Kidney epithelial cell (primary cell): ENCODE data around the gene DDX23. TPM values are rescaled to one million over a fixed set of nuclear protein-coding genes. Genes with fewer than 3 reads are reported as not detected.
"Not testable (repeated sequence)": the region's sequence is repeated elsewhere in the genome, so short reads cannot be mapped to it uniquely, and the experiment has no call there.

Experiments
- DNase-seq: peaks from one replicate; pipeline ENCODE4 v3.0.0-alpha.2; 2010; ENCODE audit warnings: low read depth
- H3K27me3 ChIP-seq: 2 replicates; pipeline ENCODE4 v1.6.0; 2011; ENCODE audit warnings: low read length; ENCODE audit not compliant: control insufficient read depth, insufficient read depth
- H3K36me3 ChIP-seq: 2 replicates; pipeline ENCODE4 v1.5.1; 2011; ENCODE audit warnings: low read length; ENCODE audit not compliant: control insufficient read depth, insufficient read depth
- H3K4me3 ChIP-seq: 2 replicates; pipeline ENCODE4 v1.5.1; 2011; ENCODE audit warnings: low read depth, mild to moderate bottlenecking, control low read depth, low read length
- CTCF ChIP-seq: IDR thresholded peaks from 2 replicates; pipeline ENCODE4 v1.5.1; 2011; ENCODE audit warnings: mild to moderate bottlenecking, moderate library complexity, low read length, control low read depth, inconsistent platforms; ENCODE audit not compliant: insufficient read depth, poor library complexity, severe bottlenecking
- total RNA-seq: library from RNA; depleted of rRNA; stranded (reverse); fragments of >200 nt; gene quantifications from 2 replicates; pipeline ENCODE4 v1.2.3, GENCODE V29; 2015

Gene DDX23
- total RNA-seq, 1 donor from 2014 or later, result 65.1 TPM

GRCh38 chr12:48854488-48854887, 2.5 kb upstream of the DDX23 start:
- Histone ChIP-seq H3K4me3 (no peak overlapping the region), H3K27me3 (no peaks in the 10 kb centered on the region), H3K36me3 (no peaks in the 10 kb centered on the region)
- DNase-seq, result no peak
- no peak for TF ChIP-seq CTCF

- Histone ChIP-seq H3K4me3 (peak overlapping the region; percentile 73), H3K27me3 (no peaks in the 10 kb centered on the region), H3K36me3 (no peaks in the 10 kb centered on the region)
- DNase-seq, result peak; percentile 64
- TF ChIP-seq CTCF, result peak; percentile 76
Measured at GRCh38 chr12:48852734-48853688, 1.0 kb upstream of the DDX23 start.

GRCh38 chr12:48842021-48842420, 9.9 kb downstream of the DDX23 start:
- H3K27me3 ChIP-seq, DNase-seq, H3K4me3 ChIP-seq, H3K36me3 ChIP-seq: not testable (repeated sequence)

GRCh38 chr12:48838048-48838447, 13.9 kb downstream of the DDX23 start:
- TF ChIP-seq CTCF, result no peak
- Histone ChIP-seq H3K36me3 (peaks cover 5% of the 10 kb centered on the region), H3K27me3 (no peaks in the 10 kb centered on the region), H3K4me3 (no peak overlapping the region)
- no peak for DNase-seq

- TF ChIP-seq CTCF, result no peak
- DNase-seq, result no peak
- Histone ChIP-seq H3K36me3 (peaks cover 4% of the 10 kb centered on the region), H3K27me3 (no peaks in the 10 kb centered on the region), H3K4me3 (no peak overlapping the region)
Measured at GRCh38 chr12:48832321-48833060, 19.5 kb downstream of the DDX23 start.

- Histone ChIP-seq H3K36me3 (peaks cover 1% of the 10 kb centered on the region), H3K4me3 (no peak overlapping the region), H3K27me3 (no peaks in the 10 kb centered on the region)
- no peak for DNase-seq
- TF ChIP-seq CTCF, result no peak
Measured at GRCh38 chr12:48831257-48831656, 20.7 kb downstream of the DDX23 start.
